Gastroesophageal sphincter (tissue), 3 donors: ENCODE data around the gene PAPOLB.

Experiments
- EP300 ChIP-seq: sonication (generic); formaldehyde crosslinking; IDR thresholded peaks from one replicate; pipeline ENCODE4 v1.6.1; 2017; ENCODE audit warnings: antibody characterized with exemption, mild to moderate bottlenecking
- POLR2A ChIP-seq, 2 donors: fragments of 450-650 bp; IDR thresholded peaks; one replicate each; pipeline ENCODE4 v1.6.1; 2017; ENCODE audit warnings: antibody characterized with exemption in 2 of 2, mild to moderate bottlenecking in 2 of 2, moderate library complexity in 1 of 2
- POLR2AphosphoS5 ChIP-seq: sonication (generic); formaldehyde crosslinking; IDR thresholded peaks from one replicate; pipeline ENCODE4 v1.6.1; 2017; ENCODE audit warnings: antibody characterized with exemption
- TF ChIP-seq, protein P1 (sequence below), 4 experiments: fragments of 200-600 bp in 2 of 4; fragments of 450-650 bp in 2 of 4; sonication (generic) in 1 of 4; IDR thresholded peaks; one replicate each; pipeline ENCODE4 v1.5.1; 2017 to 2019; ENCODE audit warnings: antibody characterized with exemption in 4 of 4, mild to moderate bottlenecking in 2 of 4, moderate library complexity in 2 of 4

DNA sequence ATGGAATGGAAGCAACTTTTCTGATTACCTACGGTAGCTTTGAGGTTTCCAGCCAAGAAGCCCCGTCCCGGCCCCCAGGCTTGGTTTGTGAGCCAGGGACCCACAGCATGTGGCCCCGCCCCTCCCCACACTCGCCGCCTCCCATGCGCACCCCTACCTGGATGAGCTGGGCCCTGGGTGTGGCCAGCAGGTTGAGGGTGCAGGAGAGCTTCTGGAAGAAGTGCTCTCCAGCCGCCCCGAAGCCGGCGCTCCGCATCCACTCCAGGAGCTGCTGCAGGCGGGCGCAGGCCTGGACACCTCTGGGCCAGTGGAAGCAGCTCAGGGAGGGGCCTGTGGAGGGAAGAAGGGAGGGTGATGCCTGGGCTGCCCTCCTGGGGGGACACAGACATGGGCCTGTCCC, 46.7 kb downstream of the PAPOLB start:
- TF ChIP-seq POLR2AphosphoS5 (no peak), POLR2A (IDR thresholded peaks at IDR 0.05) (no peak), EP300 (no peak)
- TF ChIP-seq, protein P1, sequence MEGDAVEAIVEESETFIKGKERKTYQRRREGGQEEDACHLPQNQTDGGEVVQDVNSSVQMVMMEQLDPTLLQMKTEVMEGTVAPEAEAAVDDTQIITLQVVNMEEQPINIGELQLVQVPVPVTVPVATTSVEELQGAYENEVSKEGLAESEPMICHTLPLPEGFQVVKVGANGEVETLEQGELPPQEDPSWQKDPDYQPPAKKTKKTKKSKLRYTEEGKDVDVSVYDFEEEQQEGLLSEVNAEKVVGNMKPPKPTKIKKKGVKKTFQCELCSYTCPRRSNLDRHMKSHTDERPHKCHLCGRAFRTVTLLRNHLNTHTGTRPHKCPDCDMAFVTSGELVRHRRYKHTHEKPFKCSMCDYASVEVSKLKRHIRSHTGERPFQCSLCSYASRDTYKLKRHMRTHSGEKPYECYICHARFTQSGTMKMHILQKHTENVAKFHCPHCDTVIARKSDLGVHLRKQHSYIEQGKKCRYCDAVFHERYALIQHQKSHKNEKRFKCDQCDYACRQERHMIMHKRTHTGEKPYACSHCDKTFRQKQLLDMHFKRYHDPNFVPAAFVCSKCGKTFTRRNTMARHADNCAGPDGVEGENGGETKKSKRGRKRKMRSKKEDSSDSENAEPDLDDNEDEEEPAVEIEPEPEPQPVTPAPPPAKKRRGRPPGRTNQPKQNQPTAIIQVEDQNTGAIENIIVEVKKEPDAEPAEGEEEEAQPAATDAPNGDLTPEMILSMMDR (IDR thresholded peaks at IDR 0.05) = no peak
